Heart right ventricle (tissue), 16 donors: Measurements from ENCODE around the gene KCTD2. TPM values are rescaled to one million over a fixed set of nuclear protein-coding genes. Genes with fewer than 3 reads are reported as not detected.
A peak's percentile ranks its signal among the peaks of the same experiment; 100 is the strongest.

Experiments
- ATAC-seq, 8 donors: fragments of 200-7000 bp; cut with Tn5 transposase; one replicate each; pipeline ENCODE4 v1.9.1; 2020; ENCODE audit warnings: mild to moderate bottlenecking in 8 of 8, moderate library complexity in 8 of 8, moderate number of reproducible peaks in 1 of 8
- DNase-seq, 2 donors: peaks; one replicate each; pipeline ENCODE4 v3.0.0-alpha.2; 2020
- H3K27ac ChIP-seq, 10 donors: fragments of 200-600 bp; sonication (generic) in 2 of 10; one replicate each; pipeline versions ENCODE4 v1.5.0 to v1.8.0; 2020 to 2022; ENCODE audit warnings: mild to moderate bottlenecking in 3 of 10
- H3K27me3 ChIP-seq, 7 donors: fragments of 200-600 bp; one replicate each; pipeline ENCODE4 v1.8.0; 2021 to 2022; ENCODE audit warnings: mild to moderate bottlenecking in 2 of 7
- H3K36me3 ChIP-seq, 9 donors: fragments of 200-600 bp; sonication (generic) in 1 of 9; one replicate each; pipeline versions ENCODE4 v1.5.0 to v1.8.0; 2020 to 2022; ENCODE audit warnings: mild to moderate bottlenecking in 2 of 9
- H3K4me1 ChIP-seq, 9 donors: fragments of 200-600 bp; sonication (generic) in 1 of 9; one replicate each; pipeline versions ENCODE4 v1.5.0 to v1.8.0; 2020 to 2022; ENCODE audit warnings: mild to moderate bottlenecking in 4 of 9
- H3K4me3 ChIP-seq, 10 donors: fragments of 200-600 bp; sonication (generic) in 2 of 10; one replicate each; pipeline versions ENCODE4 v1.5.0 to v1.8.0; 2020 to 2022; ENCODE audit warnings: mild to moderate bottlenecking in 7 of 10, moderate library complexity in 2 of 10
- H3K9me3 ChIP-seq, 11 donors: fragments of 200-600 bp in 10 of 11; sonication (generic) in 2 of 11; one replicate each; pipeline versions ENCODE4 v1.5.0 to v1.8.0; 2013 to 2022; ENCODE audit warnings: mild to moderate bottlenecking in 2 of 11, control low read depth in 1 of 11, moderate library complexity in 1 of 11
- WGBS, 2 donors: extraction: QIAGEN DNeasy Blood & Tissue Kit; methylation state at CpG; one replicate each; pipeline ENCODE4 v1.1.7; 2013; ENCODE audit warnings: inconsistent platforms in 1 of 2; 5-methylcytosine and 5-hydroxymethylcytosine counted together
- intact Hi-C, 10 donors: fragments of 100-400 bp; cut with DNase I; formaldehyde crosslinking; loops; one replicate each; pipeline versions ENCODE4 v1.11.1 to v1.14.2; 2022
- long read RNA-seq, 3 donors: library from polyadenylated mRNA; unstranded; transcript quantifications; one replicate each; pipeline ENCODE4 v2.0.0, GENCODE V29; 2020 to 2021
- polyA plus RNA-seq, 2 donors: library from polyadenylated mRNA; stranded (reverse); fragments of 200-250 nt; gene quantifications; one replicate each; pipeline ENCODE4 v1.2.3, GENCODE V29; 2013
- total RNA-seq, 10 donors: library from RNA; stranded (reverse); fragmentation: NEBNext Ultra II Directional in 3 of 10; extraction: Animal tissue kit (Norgen Biotek cat#: 25700) in 3 of 10; gene quantifications; one replicate each; pipeline versions ENCODE4 v1.2.1 to v1.2.4, GENCODE V29; 2021 to 2023
- TF ChIP-seq, protein P1 (sequence below), 9 donors: fragments of 200-600 bp; sonication (generic) in 2 of 9; IDR thresholded peaks; one replicate each; pipeline versions ENCODE4 v1.5.0 to v1.8.0; 2021 to 2022; ENCODE audit warnings: antibody characterized with exemption in 9 of 9, mild to moderate bottlenecking in 5 of 9, moderate library complexity in 1 of 9
- donor health status: Arrhythmogenic right ventricular cardiomyopathy.
- donor health status: ischemic (EF 13 %, LVEDD 7.1; RV severe dilation, severe dysfunction).
- donor health status: healthy with polysubstance abuse.
- donor health status: DM: no; HTN: yes; CAD: no.
- donor health status: DM: no; HTN: no; CAD: no.
- donor health status: ischemic (EF 25% LVEDD 6.9; RV normal size, moderate dysfunction).
- donor health status: ischemic (EF 25% LVEDD 5.7; RV mildly dilated, moderate dysfunction).
- donor health status: healthy.
- donor health status: DM: yes; HTN: yes; CAD: no.
- donor health status: Ischemic cardiomyopathy.
- donor health status: ischemic (EF 35%, LVEDD 5.7; RV mildly dilated, moderate dysfunction).
- donor health status: nonischemic (EF 11% LVEDD 7.7; RV severe dilation, severe dysfunction).
- donor health status: DM: yes; HTN: yes; CAD: no.
- donor health status: PGD.
- donor health status: ischemic (EF 29% LVEDD 5.4; RV normal size, mild dysfunction).
- donor health status: nonischemic (EF 23%, LVEDD 6.1; RV moderate dilation, normal function).

The KCTD2 gene, protein sequence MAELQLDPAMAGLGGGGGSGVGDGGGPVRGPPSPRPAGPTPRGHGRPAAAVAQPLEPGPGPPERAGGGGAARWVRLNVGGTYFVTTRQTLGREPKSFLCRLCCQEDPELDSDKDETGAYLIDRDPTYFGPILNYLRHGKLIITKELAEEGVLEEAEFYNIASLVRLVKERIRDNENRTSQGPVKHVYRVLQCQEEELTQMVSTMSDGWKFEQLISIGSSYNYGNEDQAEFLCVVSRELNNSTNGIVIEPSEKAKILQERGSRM
- total RNA-seq (10 to 100 TPM; 19.6 to 41.1 (median 29.6) TPM), polyA plus RNA-seq (10 to 100 TPM; 11.8 to 19.2 TPM)
- long read RNA-seq, donor 1, transcript KCTD2-201 (6 exons, 3,635 nt): major isoform, 10 of 28 reads
- long read RNA-seq, donor 1, partial matches to known transcripts: 16 of 28 reads
- long read RNA-seq, donor 1, other reads (novel, unspliced or antisense): 1 of 28 reads
- long read RNA-seq, donor 2, transcript KCTD2-201 (6 exons, 3,635 nt): major isoform, 8 of 25 reads
- long read RNA-seq, donor 2, partial matches to known transcripts: 15 of 25 reads
- long read RNA-seq, donor 2, other reads (novel, unspliced or antisense): 2 of 25 reads
- long read RNA-seq, donor 3, partial matches to known transcripts: 28 of 30 reads
- long read RNA-seq, donor 3, other reads (novel, unspliced or antisense): 2 of 30 reads

DNA sequence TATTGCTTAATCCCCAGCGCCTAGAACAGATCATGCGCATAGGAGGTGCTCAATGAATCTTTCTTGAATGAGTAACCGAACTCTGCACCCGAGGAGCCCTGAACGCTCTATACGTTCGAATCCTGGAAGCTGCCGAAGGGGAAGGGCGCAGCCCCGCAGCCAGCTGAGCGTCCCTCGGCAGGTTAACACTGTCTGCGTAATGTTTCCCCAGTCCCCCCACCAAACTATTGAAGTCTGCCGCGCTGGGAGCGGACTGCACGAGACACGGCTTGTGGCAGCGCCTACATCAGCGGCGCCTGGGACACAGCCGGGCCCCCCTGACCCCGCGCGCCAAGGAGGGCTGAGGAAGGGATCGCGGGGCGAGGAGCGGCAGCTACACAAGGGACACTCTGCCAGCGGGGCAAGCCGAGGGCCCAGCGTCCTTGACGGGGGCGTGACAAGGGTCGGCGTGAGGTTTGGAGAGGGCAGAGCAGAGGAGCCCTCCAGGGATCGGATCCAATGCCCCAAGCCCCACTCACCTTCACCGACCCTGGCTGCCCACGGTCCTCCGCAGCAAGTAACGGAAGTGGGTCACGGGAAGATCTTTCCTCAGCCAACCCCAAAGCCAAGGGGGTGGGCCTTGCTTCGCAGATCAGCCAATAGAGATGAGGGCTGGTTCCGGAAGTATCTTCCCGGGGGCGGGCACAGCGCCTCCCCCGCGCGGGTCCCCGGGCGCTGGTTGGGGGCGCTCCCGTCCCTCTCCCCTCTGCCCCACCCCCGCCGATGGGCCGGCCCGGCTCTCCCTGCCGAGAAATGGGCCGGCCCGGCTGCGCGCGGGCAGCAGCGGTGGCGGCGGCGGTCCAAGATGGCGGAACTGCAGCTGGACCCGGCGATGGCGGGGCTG is at the start of gene KCTD2, which contains the start of gene ATP5PD:
TSS of gene KCTD2 (plus strand) at position 819 of the 883 bp plus-strand sequence. CDS start at position 845, 26 bp downstream.
TSS of gene ATP5PD (minus strand) at position 563 of the 883 bp plus-strand sequence. CDS start 4,319 bp downstream, outside the sequence.
- WGBS, 2 donors: 0% methylated on average over 53 to 72 of the region's 72 CpGs
- DNase-seq (peak; percentile 96 to 97), ATAC-seq (peak; percentile 98 to 99 (median 98))
- TF ChIP-seq, protein P1, sequence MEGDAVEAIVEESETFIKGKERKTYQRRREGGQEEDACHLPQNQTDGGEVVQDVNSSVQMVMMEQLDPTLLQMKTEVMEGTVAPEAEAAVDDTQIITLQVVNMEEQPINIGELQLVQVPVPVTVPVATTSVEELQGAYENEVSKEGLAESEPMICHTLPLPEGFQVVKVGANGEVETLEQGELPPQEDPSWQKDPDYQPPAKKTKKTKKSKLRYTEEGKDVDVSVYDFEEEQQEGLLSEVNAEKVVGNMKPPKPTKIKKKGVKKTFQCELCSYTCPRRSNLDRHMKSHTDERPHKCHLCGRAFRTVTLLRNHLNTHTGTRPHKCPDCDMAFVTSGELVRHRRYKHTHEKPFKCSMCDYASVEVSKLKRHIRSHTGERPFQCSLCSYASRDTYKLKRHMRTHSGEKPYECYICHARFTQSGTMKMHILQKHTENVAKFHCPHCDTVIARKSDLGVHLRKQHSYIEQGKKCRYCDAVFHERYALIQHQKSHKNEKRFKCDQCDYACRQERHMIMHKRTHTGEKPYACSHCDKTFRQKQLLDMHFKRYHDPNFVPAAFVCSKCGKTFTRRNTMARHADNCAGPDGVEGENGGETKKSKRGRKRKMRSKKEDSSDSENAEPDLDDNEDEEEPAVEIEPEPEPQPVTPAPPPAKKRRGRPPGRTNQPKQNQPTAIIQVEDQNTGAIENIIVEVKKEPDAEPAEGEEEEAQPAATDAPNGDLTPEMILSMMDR (IDR thresholded peaks at IDR 0.05): peak in 2 of 9 donors; percentile 8 to 11
- Histone ChIP-seq H3K4me3 (peak within 1 kb of the TSS; percentile 74 to 100 (median 92)), H3K36me3 (peaks cover 0 to 47% (median 7%) of the 10 kb centered on the region in 9 donors), H3K9me3 (no peaks in the 10 kb centered on the region), H3K4me1 (peaks cover 6 to 49% (median 31%) of the 10 kb centered on the region in 9 donors), H3K27ac (peak within 1 kb of the TSS; percentile 93 to 99 (median 98)), H3K27me3 (no peaks in the 10 kb centered on the region)
- intact Hi-C loops: loop anchor here in 3 of 10 donors (5.0 to 10.0 kb wide), 3 partner anchors 59 to 158 kb away; partner anchors contain the start of genes CDR2L (in 3 of the 3), ARMC7 (in 1 of the 3) and NUP85 (in 1 of the 3)

DNA sequence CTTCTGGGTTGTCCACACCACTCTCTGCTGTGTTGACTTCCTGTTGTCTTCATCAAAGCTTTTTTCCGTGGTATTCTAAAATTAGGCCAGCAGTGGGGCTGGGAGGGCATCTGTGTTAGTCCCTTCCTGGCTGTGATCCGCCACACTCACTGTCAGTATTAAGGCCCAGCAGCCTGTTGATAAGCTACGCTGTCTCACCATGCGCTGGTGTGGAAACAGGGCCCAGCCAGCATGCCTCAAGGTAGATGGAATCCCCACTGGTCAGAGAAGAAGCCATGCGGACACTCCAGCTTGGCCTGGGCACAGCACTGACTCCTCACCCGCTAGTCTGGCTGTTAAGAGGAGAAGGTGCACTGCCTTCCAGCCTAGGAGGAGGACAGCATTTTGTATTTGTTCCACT is 48.2 kb upstream of the KCTD2 start:
- Histone ChIP-seq H3K9me3 (no peaks in the 10 kb centered on the region), H3K4me3 (no peak overlapping the region), H3K4me1 (peaks cover 0 to 30% (median 11%) of the 10 kb centered on the region in 9 donors), H3K36me3 (peaks cover 0 to 70% (median 31%) of the 10 kb centered on the region in 9 donors), H3K27ac (peak overlapping the region; percentile 18 to 74 (median 60)), H3K27me3 (no peaks in the 10 kb centered on the region)
- DNase-seq: peak; percentile 41 to 53
- TF ChIP-seq, protein P1 (IDR thresholded peaks at IDR 0.05): no peak
- WGBS, 2 donors: 42 to 56% methylated on average over 6 of the region's 6 CpGs
- peak; percentile 72 to 91 (median 84) for ATAC-seq
- intact Hi-C loops: no loop called here

DNA sequence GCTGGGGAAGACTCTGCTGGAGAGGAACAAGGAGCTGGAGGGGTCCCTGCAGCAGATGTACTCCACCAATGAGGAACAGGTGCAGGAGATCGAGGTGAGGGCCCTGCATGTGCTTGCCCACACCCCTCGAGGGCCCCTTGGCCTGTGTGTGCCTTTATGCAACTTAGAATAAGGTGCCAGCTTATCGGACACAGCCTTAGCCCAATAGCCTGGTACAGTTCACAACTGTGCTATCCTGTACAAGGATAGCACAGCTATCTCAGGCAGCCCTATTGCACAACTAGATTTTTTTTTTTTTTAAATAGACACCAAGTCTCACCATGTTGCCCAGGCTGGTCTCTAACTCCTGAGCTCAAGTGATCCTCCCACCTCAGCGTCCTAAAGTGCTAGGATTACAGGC is 47.5 kb upstream of the KCTD2 start:
- TF ChIP-seq, protein P1 (IDR thresholded peaks at IDR 0.05): no peak
- Histone ChIP-seq H3K36me3 (peaks cover 0 to 70% (median 39%) of the 10 kb centered on the region in 9 donors), H3K4me1 (peaks cover 0 to 24% (median 11%) of the 10 kb centered on the region in 9 donors), H3K4me3 (no peak overlapping the region), H3K9me3 (no peaks in the 10 kb centered on the region), H3K27me3 (no peaks in the 10 kb centered on the region), H3K27ac (peak overlapping the region in 8 of 10 donors; percentile 36 to 74 (median 52))
- WGBS, 2 donors: 71 to 93% methylated on average over 4 of the region's 4 CpGs
- ATAC-seq (peak in 7 of 8 donors; percentile 49 to 86 (median 75)), DNase-seq (peak in 1 of 2 donors; percentile 18)
- intact Hi-C loops: no loop called here
